ENCODE results near the gene LHFPL6.

Gene LHFPL6

DNA sequence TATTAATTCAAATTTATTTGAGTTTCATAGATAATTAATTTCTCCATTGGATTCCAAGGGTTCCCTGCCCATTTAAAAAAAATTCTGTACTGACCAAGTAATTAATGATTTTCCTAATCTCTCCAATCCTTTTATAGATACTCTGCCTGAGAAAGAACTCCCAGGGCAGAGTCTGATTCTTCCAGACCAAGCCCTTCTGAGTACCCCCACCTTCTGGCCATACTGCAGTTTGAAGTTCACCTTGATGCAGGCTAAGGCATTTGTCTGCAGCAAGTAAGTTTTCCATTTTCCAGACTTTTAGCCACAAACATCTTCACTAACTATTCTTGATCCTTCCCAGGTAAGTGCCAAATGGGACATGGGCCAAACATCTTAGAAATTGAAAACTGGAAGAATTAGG, 195.9 kb downstream of the LHFPL6 start:
- TF ChIP-seq POLR2AphosphoS5 (IDR thresholded peaks at IDR 0.05; ENCODE audit: low read depth, low read length) (no peak), FOXP2 (optimal IDR thresholded peaks at IDR 0.05; ENCODE audit: borderline replicate concordance, extremely low read depth, extremely low read length, insufficient read depth) (no peak), SIN3A (IDR thresholded peaks at IDR 0.05; ENCODE audit: borderline replicate concordance, insufficient read depth, low read length) (no peak), TAF1 (IDR thresholded peaks at IDR 0.05; ENCODE audit: borderline replicate concordance, insufficient read depth, low read length) (no peak)
- TF ChIP-seq, protein P1, sequence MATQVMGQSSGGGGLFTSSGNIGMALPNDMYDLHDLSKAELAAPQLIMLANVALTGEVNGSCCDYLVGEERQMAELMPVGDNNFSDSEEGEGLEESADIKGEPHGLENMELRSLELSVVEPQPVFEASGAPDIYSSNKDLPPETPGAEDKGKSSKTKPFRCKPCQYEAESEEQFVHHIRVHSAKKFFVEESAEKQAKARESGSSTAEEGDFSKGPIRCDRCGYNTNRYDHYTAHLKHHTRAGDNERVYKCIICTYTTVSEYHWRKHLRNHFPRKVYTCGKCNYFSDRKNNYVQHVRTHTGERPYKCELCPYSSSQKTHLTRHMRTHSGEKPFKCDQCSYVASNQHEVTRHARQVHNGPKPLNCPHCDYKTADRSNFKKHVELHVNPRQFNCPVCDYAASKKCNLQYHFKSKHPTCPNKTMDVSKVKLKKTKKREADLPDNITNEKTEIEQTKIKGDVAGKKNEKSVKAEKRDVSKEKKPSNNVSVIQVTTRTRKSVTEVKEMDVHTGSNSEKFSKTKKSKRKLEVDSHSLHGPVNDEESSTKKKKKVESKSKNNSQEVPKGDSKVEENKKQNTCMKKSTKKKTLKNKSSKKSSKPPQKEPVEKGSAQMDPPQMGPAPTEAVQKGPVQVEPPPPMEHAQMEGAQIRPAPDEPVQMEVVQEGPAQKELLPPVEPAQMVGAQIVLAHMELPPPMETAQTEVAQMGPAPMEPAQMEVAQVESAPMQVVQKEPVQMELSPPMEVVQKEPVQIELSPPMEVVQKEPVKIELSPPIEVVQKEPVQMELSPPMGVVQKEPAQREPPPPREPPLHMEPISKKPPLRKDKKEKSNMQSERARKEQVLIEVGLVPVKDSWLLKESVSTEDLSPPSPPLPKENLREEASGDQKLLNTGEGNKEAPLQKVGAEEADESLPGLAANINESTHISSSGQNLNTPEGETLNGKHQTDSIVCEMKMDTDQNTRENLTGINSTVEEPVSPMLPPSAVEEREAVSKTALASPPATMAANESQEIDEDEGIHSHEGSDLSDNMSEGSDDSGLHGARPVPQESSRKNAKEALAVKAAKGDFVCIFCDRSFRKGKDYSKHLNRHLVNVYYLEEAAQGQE (IDR thresholded peaks at IDR 0.05; ENCODE audit: insufficient read depth in 1 of 2, low read depth in 2 of 2, low read length in 2 of 2), result no peak

DNA sequence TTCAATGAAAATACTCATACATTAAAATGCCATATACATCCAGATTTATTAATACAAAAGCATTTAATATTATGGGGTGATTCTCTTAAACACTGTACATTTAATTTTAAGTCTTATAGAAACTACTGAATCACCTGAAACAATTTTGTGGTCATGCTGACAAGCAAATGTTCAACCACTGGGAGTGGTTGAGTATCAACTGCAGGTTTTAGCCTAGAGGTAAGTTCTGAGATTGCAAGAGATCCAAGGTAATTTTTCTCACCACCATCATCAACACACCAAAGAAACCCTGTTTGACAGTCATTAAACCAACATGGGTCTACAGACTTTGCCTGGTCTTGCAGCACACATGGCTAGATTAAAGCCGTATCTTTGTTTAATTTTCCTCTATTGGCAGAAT, 196.3 kb downstream of the LHFPL6 start:
- TF ChIP-seq FOXP2 (optimal IDR thresholded peaks at IDR 0.05; ENCODE audit: borderline replicate concordance, extremely low read depth, extremely low read length, insufficient read depth) (no peak), SIN3A (IDR thresholded peaks at IDR 0.05; ENCODE audit: borderline replicate concordance, insufficient read depth, low read length) (no peak)

DNA sequence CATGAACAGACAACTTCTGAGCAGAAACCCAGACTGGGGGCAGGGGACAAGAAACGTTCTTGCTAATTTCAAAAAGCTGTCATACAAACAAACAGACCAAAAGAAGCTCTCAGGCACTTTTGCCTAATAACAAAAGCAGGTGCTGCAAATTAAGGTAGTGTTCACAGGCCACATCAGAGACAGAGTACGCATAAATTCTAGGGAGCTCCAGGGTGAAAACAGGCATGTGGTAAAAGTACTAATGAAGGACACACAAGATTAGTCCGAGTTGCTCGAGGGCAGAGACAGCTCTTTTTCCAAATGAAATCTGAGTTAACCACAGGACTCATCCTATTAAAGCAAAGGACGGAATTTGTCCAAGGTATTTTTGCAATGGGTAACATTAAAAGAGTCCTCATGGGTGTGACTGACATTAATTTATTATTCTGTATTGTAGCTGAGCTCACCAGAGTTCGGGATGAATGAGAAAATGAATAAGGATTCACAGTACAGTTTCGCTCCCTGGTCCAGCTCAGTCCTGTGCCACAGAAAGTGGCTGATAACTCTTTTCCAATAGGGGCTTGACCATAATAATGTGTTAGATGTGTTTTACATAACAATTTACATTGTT, 197.3 kb downstream of the LHFPL6 start:
- TF ChIP-seq SIN3A (IDR thresholded peaks at IDR 0.05; ENCODE audit: borderline replicate concordance, insufficient read depth, low read length) (no peak), POLR2AphosphoS5 (IDR thresholded peaks at IDR 0.05; ENCODE audit: low read depth, low read length) (no peak), TAF1 (IDR thresholded peaks at IDR 0.05; ENCODE audit: borderline replicate concordance, insufficient read depth, low read length) (no peak), FOXP2 (optimal IDR thresholded peaks at IDR 0.05; ENCODE audit: borderline replicate concordance, extremely low read depth, extremely low read length, insufficient read depth) (no peak)
- TF ChIP-seq, protein P1 (IDR thresholded peaks at IDR 0.05; ENCODE audit: insufficient read depth in 1 of 2, low read depth in 2 of 2, low read length in 2 of 2), result no peak

DNA sequence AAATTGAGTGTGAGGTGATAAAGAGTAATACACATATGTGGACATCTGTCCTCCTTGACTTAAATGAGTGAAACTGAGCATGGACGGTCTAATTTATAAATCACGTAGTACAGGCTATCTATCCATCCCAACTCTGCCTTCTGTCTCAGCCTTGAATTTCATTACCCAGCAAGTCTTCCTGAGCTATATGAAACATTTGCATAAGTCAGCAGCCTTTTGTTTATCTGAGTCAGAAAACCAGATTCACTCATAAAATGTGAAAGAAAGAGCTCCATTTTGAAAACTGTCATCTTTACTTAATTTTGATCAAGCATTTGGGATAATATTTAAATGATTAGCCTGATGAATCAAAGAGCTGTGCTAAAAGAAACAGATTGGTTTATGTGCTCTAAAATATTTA, 197.9 kb downstream of the LHFPL6 start:
- TF ChIP-seq SIN3A (IDR thresholded peaks at IDR 0.05; ENCODE audit: borderline replicate concordance, insufficient read depth, low read length), result no peak
- TF ChIP-seq FOXP2 (optimal IDR thresholded peaks at IDR 0.05; ENCODE audit: borderline replicate concordance, extremely low read depth, extremely low read length, insufficient read depth), result no peak
- TF ChIP-seq TAF1 (IDR thresholded peaks at IDR 0.05; ENCODE audit: borderline replicate concordance, insufficient read depth, low read length), result no peak
- TF ChIP-seq, protein P1 (IDR thresholded peaks at IDR 0.05; ENCODE audit: insufficient read depth in 1 of 2, low read depth in 2 of 2, low read length in 2 of 2), result no peak

DNA sequence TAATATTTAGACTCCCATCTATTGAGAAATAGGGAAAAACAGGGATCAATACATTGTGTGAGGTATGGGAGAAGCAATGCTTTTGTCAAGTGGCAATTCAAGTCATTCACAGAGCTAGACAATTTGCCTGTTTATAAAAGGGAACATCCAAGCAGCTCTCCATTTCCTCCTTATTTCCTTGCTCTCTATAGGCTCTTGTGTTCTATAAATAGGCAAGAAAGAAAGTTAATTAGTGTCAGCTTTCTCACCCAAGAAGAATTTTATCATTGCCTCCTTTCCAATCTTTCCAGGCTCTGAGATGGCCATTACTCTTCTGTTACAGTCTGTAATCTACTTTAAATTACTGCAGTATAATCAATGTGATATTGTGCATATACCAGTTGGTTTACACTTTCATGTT, 199.9 kb downstream of the LHFPL6 start:
- TF ChIP-seq TAF1 (IDR thresholded peaks at IDR 0.05; ENCODE audit: borderline replicate concordance, insufficient read depth, low read length) (no peak), POLR2AphosphoS5 (IDR thresholded peaks at IDR 0.05; ENCODE audit: low read depth, low read length) (no peak), FOXP2 (optimal IDR thresholded peaks at IDR 0.05; ENCODE audit: borderline replicate concordance, extremely low read depth, extremely low read length, insufficient read depth) (no peak), SIN3A (IDR thresholded peaks at IDR 0.05; ENCODE audit: borderline replicate concordance, insufficient read depth, low read length) (no peak)
- TF ChIP-seq, protein P1 (IDR thresholded peaks at IDR 0.05; ENCODE audit: insufficient read depth in 1 of 2, low read depth in 2 of 2, low read length in 2 of 2), result no peak
